ENCODE measurements around the gene CEP83. TPM values are rescaled to one million over a fixed set of nuclear protein-coding genes. Genes with fewer than 3 reads are reported as not detected.
"Not testable (repeated sequence)": the region's sequence is repeated elsewhere in the genome, so short reads cannot be mapped to it uniquely, and the experiment has no call there.

Gene CEP83
- total RNA-seq, 4 donors from 2014 or later: 19.0 to 34.5 (median 24.4) TPM

DNA sequence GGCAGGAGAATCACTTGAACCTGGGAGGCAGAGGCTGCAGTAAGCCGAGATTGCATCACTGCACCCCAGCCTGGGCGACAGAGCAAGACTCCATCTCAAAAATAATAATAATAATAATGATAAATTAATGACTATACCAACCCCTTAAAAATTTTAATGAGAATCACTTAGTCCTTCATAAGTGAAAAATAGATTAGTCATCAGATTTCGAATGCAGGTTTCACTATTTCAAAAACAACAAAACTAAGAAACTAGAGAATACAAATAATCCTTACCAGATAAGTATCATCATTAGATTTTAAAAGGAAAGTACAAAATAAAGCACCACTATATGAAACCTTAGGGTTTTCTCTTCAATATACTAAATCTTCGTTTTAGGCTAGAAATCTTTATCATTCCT lies 62.3 kb downstream of the CEP83 start:
- Histone ChIP-seq H3K4me1 (no peaks in the 10 kb centered on the region), H3K27me3 (no peaks in the 10 kb centered on the region), H3K36me3 (peaks cover 0 to 48% (median 0%) of the 10 kb centered on the region in 3 donors), H3K9me3 (peaks cover 0 to 16% (median 3%) of the 10 kb centered on the region in 4 donors), H3K27ac (no peak overlapping the region), H3K4me3 (no peak overlapping the region)
- TF ChIP-seq POLR2A (IDR thresholded peaks at IDR 0.05): no peak
- TF ChIP-seq, protein P1, sequence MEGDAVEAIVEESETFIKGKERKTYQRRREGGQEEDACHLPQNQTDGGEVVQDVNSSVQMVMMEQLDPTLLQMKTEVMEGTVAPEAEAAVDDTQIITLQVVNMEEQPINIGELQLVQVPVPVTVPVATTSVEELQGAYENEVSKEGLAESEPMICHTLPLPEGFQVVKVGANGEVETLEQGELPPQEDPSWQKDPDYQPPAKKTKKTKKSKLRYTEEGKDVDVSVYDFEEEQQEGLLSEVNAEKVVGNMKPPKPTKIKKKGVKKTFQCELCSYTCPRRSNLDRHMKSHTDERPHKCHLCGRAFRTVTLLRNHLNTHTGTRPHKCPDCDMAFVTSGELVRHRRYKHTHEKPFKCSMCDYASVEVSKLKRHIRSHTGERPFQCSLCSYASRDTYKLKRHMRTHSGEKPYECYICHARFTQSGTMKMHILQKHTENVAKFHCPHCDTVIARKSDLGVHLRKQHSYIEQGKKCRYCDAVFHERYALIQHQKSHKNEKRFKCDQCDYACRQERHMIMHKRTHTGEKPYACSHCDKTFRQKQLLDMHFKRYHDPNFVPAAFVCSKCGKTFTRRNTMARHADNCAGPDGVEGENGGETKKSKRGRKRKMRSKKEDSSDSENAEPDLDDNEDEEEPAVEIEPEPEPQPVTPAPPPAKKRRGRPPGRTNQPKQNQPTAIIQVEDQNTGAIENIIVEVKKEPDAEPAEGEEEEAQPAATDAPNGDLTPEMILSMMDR (IDR thresholded peaks at IDR 0.05): no peak
- no peak for TF ChIP-seq EP300 (IDR thresholded peaks at IDR 0.05)
- DNase-seq (ENCODE audit: low spot score in 2 of 2): no peak
- 96% methylated on average over 4 of the region's 4 CpGs for WGBS, 2 donors

GRCh38 chr12:94396014-94396413 lies 63.7 kb downstream of the CEP83 start:
- H3K9me3 ChIP-seq: peaks cover 0 to 16% (median 3%) of the 10 kb centered on the region in 4 donors
- H3K4me3 ChIP-seq; H3K4me1 ChIP-seq; H3K27me3 ChIP-seq; H3K27ac ChIP-seq; DNase-seq (ENCODE audit: low spot score in 2 of 2): not testable (repeated sequence)
- 96 to 99% methylated on average over 4 of the region's 4 CpGs for whole genome bisulfite sequencing, 2 donors
- H3K36me3 ChIP-seq: peaks cover 0 to 40% (median 0%) of the 10 kb centered on the region in 3 donors

DNA sequence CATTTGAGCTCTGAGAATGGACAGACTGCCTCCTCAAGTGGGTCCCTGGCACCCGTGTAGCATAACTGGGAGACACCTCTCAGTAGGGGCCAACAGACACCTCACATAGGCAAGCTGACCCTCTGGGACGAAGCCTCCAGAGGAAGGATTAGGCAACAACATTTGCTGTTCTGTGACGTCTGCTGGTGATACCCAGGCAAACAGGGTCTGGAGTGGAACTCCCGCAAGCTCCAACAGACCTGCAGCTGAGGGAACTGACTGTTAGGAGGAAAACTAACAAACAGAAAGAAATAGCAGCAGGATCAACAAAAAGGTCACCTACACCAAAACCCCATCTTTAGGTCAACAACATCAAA lies 69.6 kb downstream of the CEP83 start:
- 94 to 97% methylated on average over 3 to 4 of the region's 4 CpGs for WGBS, 2 donors
- H3K27ac ChIP-seq: no peak overlapping the region
- no peak overlapping the region for H3K4me3 ChIP-seq
- H3K4me1 ChIP-seq: peaks cover 0 to 7% (median 0%) of the 10 kb centered on the region in 4 donors
- H3K9me3 ChIP-seq: peaks cover 0 to 2% (median 0%) of the 10 kb centered on the region in 4 donors
- H3K36me3 ChIP-seq: peaks cover 0 to 20% (median 0%) of the 10 kb centered on the region in 3 donors
- TF ChIP-seq, protein P1 (IDR thresholded peaks at IDR 0.05): no peak
- TF ChIP-seq EP300 (IDR thresholded peaks at IDR 0.05): no peak
- TF ChIP-seq POLR2A (IDR thresholded peaks at IDR 0.05): no peak
- DNase-seq (ENCODE audit: low spot score in 2 of 2): no peak
- no peaks in the 10 kb centered on the region for H3K27me3 ChIP-seq

GRCh38 chr12:94389482-94390129 lies 70.1 kb downstream of the CEP83 start:
- not testable (repeated sequence) for H3K27ac ChIP-seq; H3K27me3 ChIP-seq; H3K4me3 ChIP-seq; H3K4me1 ChIP-seq; H3K9me3 ChIP-seq; DNase-seq (ENCODE audit: low spot score in 2 of 2)
- H3K36me3 ChIP-seq: peaks cover 0 to 25% (median 0%) of the 10 kb centered on the region in 3 donors
- 87 to 93% methylated on average over 15 to 16 of the region's 16 CpGs for WGBS, 2 donors

GRCh38 chr12:94386422-94386821 lies 73.2 kb downstream of the CEP83 start:
- 62 to 80% methylated on average over 1 of the region's 1 CpG for WGBS, 2 donors
- H3K4me1 ChIP-seq: peaks cover 0 to 7% (median 0%) of the 10 kb centered on the region in 4 donors
- TF ChIP-seq, protein P1 (IDR thresholded peaks at IDR 0.05): no peak
- peak in 1 of 2 donors; percentile 13 for TF ChIP-seq EP300 (IDR thresholded peaks at IDR 0.05)

DNA sequence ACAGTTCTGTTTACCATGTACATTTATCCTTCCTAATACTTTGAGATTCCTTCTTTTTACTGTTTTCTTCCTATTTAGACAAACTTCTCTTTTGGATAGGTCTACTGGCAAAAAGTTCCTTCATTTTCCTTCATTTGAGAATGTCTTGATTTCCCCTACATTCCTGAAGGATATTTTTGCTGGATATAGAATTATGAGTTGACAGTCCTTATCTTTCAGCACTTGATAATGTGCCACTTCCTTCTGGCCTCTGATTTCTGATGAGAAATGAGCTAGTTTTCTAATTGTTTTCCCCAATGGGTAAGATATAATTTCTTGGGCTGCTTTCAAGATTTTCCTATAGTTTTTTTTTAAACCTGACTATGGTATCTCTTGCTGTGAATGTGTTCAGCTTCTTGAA lies 75.6 kb downstream of the CEP83 start:
- Histone ChIP-seq H3K27me3 (no peaks in the 10 kb centered on the region), H3K4me3 (no peak overlapping the region), H3K4me1 (peaks cover 0 to 7% (median 0%) of the 10 kb centered on the region in 4 donors), H3K27ac (no peak overlapping the region), H3K36me3 (peaks cover 0 to 22% (median 0%) of the 10 kb centered on the region in 3 donors), H3K9me3 (peaks cover 0 to 17% (median 3%) of the 10 kb centered on the region in 4 donors)
- TF ChIP-seq, protein P1 (IDR thresholded peaks at IDR 0.05): no peak
- no peak for TF ChIP-seq EP300 (IDR thresholded peaks at IDR 0.05)
- TF ChIP-seq POLR2A (IDR thresholded peaks at IDR 0.05): no peak
- DNase-seq (ENCODE audit: low spot score in 2 of 2): no peak

More at GRCh38 chr12:94386422-94386821, 73.2 kb downstream of the CEP83 start:
- no peak overlapping the region for H3K27ac ChIP-seq
- peaks cover 0 to 17% (median 3%) of the 10 kb centered on the region in 4 donors for H3K9me3 ChIP-seq
- peak in 1 of 2 donors; percentile 26 for DNase-seq (ENCODE audit: low spot score in 2 of 2)
- H3K36me3 ChIP-seq: peaks cover 0 to 36% (median 0%) of the 10 kb centered on the region in 3 donors
- no peaks in the 10 kb centered on the region for H3K27me3 ChIP-seq
- no peak overlapping the region for H3K4me3 ChIP-seq
